Activated CD8-positive, alpha-beta memory T cell treated with anti-CD3 and anti-CD28 coated beads, Interleukin-2, amount 50 U/mL, for 1 hour (primary cell): ENCODE results near the gene COBLL1.
"Not testable (repeated sequence)": the region's sequence is repeated elsewhere in the genome, so short reads cannot be mapped to it uniquely, and the experiment has no call there.

Source experiments
- DNase-seq: peaks from one replicate; pipeline ENCODE4 v3.0.0-alpha.2; 2020; ENCODE audit errors: extremely low read depth

The COBLL1 gene

DNA sequence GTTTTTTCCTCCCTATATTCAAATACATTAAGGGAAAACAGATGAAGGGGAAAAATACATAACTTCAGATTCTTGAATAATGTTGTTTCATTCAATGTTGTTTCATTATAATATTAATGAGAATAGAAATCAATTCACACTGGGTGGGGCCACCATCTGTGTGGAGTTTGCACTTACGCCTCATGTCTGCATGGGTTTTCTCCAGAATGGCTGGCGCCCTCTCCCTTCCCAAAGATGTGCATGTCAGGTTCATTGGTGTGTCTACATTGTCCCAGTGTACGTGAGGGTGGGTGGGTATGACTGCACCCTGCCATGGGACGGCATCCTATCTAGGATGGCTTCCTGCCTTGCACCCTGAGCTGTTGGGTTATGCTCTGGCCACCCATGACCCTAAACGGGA lies 51.7 kb downstream of the COBLL1 start:
- DNase-seq: no peak

DNA sequence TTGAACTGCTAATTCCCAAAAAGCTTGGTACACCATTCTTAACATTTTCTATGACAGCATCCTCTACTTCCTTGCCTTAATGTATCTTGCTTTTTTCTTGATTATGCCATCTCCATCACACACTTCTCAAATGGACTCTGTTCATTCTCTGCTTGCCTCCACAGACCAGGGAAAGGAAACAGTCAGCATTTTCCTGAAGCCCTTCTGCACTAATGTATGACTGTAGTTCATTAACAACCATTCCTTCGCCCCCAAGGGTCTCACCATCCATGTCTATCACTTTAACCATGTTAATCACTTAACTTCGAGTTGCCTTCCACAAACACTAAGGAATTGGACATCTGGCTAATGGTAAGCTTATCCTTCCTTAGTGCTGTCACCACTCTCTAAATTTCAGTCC lies 54.8 kb downstream of the COBLL1 start:
- no peak for DNase-seq

DNA sequence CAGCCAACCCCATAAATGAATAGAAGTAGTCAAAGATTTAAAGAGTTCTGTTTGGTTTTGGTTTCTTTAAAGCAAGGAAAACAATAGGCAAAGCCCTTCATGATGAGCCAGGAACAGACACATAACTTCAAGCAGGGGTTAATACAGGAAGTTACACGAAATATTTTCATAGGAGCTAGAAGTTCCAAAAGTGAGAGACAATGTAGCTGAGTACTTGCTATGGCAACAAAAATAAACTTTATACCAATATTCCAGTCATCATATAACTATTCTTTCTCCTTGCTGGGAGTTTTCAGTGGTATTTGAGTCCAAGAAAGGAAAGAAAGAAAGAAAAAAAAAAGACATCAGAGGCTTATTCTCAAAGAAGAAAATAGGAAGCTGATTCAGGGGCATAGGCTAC lies 56.2 kb downstream of the COBLL1 start:
- DNase-seq: no peak

DNA sequence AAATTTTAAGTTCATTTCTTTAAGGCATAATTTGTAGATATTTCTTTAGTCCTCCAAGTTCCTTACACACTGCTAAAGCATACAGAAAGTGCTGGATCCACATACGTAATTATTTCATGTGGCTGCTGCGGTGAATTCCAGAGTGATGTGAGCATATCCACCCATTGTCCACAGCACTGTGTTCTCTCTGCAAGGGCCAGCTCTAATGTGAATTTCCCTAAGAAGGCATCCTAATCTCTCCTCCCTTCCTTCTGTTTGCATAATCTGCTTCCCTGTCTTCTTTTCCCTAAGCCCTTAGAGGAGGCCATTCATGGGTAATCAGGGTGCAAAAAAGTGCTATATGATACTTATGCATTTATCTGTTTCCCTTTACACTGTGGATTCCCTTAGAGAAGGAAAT lies 57.2 kb downstream of the COBLL1 start:
- no peak for DNase-seq

DNA sequence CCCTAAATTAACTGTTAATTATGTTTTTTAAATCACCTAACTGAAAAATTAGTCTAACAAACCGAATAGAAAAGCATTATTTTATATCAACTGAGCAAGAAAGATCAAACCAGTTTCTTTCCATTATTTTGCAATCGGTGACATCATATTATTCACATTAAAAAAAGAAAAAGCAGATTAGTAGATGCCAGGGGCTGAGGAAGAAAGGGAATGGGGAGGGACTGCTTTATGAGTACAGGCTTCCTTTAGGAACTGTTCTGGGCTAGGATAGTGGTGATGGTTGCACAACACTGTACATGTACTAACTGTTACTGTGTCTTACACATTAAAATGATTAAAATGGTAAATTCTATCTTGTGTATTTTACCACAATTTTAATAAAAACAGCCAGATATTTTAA lies 59.3 kb downstream of the COBLL1 start:
- no peak for DNase-seq

DNA sequence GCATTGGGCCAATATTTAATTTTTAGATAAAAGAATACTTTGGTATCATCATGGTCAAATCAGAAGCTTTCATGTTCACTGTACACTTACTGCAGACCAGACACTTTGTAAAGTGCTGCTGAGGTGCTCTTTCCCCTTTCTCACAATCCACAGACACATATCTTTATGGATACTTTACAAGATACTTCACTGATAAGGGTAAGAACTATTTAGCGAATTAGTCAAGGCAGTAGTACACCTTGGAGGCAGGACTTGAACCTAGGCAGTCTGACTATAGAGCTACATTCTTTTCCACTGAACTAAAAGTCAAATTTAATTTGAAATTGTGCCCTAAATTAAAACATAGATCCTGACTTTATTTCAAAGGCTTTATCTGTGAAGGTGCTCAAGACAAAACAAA lies 60.2 kb downstream of the COBLL1 start:
- DNase-seq: no peak

DNA sequence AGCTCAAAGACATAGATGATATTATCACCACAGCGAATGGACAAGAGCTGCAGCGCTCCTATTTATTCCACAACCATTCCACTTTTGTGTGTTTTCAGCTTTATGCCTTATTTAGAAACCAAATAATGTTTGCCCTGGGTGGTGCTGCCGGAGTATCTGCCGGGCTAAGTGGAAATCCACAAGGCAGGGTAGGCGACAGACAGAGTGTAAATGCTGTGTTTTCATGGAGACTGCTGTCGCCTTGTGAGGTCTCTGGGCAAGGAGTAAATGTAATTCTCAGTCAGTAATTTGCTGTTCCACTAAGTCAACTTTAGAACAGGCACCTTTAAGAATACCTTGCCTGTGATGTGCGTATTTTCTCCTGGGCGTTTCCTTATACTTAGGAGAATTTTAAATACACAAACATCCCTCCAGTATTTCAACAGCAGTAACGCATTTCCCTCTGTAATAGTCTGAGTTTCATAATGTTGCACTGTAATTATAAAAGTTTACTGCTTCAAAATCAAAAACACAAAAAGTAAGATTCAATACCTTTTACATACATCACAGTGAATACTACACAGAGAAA lies 60.9 kb downstream of the COBLL1 start:
- no peak for DNase-seq

DNA sequence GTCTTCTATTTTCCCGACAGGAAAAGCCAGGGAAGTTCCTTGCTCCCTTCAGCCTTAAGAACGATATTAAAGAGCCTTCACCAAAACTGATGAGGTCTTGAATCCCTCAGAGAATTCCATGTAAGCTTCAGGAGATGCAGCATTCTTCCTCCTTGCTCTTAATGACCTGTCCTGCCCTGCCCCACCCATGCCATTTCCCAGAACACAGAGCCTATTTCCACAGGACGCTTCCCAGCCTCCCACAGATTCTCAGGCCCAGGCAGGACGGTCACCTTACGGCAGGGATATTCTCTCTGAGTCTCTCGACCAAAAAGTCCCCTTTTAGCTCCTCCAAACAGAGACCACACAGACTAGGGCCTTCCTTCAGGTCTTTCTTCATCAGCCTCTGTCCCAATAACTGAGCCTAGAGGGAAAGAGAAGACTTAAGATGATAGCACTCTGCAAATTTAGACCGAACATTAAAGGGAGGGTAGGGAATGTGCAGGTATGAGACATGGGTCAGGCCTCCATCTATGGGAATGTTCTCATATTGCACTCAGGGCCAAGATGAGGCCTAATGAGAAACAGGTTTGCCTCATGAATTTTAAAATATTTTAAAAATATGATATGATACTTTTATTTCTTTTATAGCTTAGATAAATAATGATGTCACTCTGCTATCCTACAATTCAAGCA lies 62.1 kb downstream of the COBLL1 start:
- DNase-seq: no peak

DNA sequence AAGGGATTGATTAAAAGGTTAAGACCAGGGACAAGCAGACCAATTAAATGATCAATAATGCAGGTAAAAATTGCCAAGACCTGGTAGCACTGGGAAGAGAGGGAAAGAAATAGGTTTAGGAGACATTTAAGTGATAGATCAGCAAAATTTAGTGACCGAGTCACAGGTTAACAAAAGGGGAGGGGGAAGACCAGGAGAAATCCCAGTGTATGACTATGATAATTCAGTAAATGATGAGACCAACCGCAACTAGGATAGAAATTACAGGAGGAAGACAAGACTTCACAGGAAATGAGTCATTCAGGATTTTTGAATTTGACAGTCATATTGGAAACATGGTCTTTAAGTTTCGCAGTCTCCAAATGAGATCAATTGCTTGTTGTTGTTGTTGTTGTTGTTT lies 62.9 kb downstream of the COBLL1 start:
- no peak for DNase-seq

DNA sequence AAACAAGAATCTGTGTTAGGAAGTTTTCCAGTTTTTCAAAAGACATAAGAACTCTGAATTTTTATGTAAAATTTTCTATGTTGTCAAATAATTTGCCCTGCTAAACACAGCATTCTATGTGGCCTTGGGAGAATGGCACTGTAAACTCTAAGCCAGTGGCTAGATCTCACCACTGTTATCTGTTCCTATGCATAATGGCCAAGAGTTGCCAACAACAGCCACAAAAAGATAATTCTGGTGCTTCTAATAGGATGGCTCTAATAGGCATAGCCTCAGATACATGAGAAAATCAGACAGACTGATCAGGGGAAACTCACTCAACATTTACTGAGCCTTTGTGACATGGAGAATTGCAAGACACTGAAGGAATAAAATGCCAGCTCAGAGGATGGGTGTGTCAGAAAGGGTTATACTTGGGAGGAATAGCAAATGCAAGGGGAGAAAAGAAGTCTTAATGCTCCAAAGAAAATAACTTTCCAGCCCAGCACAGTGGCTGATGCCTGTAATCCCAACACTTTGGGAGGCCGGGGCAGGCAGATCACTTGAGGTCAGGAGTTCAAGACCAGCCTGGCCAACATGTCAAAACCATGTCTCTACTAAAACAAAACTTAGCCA lies 63.7 kb downstream of the COBLL1 start:
- no peak for DNase-seq

DNA sequence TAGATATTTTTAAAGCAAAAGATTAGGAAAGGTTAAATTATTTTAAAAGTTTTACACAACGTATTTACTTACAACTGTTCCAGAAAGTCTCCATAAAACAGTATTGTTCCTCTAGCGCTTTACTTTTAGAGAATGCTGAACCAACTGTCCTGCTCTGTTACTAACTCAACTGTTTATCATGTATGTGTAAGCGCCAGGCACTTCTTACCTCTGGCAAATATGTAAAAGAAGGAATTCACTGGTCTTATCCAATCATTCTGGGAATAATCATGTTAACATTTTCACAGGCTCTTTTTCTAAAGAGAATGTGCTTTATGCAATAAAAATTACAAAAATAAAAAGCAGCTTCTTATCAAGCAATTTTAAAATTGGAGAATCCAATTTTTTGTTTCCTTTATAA lies 68.0 kb downstream of the COBLL1 start:
- no peak for DNase-seq

DNA sequence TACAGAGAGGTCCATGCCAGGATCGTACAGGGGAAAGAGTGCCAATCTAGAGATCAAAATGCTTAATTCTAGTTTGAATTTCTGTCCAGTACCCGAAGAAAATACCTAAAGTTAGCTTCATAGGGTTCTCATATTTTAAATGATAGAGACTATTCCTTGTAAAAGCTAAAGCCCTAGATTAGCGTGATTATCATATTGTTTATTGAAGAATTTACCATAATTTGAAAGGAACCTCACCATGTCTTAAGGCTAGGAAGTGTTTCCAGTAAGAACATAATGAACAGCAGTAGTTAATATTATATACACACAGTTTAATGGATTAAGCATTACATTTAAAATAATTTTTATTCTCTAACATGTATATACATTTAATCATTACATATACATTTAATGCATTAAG lies 68.5 kb downstream of the COBLL1 start:
- DNase-seq: no peak

DNA sequence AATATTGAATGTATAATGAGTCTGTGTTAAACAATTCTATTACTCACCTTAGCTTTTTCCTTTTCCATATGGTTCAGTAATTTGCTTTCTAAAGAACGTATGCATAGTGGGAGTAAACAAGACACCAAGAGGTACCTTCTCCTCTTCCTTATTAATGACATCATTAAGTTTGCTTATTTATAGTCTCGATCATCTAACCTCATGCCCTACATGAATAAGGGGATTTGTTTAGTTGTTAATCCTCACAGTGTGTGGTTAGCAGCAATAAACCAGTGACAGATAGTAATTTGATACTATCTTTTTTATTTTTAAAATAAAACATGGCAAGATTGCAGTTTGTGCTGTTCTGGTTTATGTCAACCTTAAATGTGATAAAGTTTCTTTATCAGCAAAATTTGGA lies 69.7 kb downstream of the COBLL1 start:
- DNase-seq: no peak

DNA sequence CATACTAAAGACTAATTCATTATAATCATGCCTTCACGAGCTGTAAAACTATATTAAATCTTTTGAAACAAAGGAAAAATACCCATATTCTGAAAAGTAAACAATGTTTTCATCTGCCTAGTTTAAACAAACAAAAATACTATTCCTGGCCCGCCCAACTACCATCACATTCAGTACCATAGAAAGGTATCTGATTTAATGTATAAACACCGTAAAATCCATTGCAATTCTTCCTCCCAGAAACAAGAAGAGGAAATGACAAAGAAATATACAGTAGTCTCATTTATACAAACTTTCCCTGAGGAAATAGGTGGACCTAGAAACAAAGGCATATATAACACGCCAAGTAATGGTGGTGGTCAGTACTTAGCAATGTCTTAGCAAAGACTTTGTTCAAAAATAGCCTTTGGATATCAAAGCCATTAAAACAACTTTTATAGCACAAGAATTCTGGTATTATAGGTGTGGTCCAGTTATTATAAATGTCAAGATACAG lies 71.2 kb downstream of the COBLL1 start:
- no peak for DNase-seq

DNA sequence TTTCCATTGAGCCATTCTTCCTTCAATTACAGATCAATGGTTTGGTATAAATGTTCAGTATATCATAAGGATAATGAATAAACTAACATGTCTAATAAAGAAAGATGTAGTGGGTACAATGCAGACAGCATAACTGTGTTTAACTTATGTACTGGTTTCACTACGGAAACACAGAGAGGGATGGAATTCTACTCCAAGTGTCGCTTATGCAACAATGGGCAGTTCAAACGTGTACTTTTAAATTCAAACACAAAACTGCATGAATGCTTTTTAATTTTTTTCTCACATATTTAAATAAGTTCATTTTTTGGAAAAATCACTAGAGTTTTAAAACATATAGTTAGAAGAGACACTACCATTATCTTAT lies 74.7 kb downstream of the COBLL1 start:
- DNase-seq: no peak

DNA sequence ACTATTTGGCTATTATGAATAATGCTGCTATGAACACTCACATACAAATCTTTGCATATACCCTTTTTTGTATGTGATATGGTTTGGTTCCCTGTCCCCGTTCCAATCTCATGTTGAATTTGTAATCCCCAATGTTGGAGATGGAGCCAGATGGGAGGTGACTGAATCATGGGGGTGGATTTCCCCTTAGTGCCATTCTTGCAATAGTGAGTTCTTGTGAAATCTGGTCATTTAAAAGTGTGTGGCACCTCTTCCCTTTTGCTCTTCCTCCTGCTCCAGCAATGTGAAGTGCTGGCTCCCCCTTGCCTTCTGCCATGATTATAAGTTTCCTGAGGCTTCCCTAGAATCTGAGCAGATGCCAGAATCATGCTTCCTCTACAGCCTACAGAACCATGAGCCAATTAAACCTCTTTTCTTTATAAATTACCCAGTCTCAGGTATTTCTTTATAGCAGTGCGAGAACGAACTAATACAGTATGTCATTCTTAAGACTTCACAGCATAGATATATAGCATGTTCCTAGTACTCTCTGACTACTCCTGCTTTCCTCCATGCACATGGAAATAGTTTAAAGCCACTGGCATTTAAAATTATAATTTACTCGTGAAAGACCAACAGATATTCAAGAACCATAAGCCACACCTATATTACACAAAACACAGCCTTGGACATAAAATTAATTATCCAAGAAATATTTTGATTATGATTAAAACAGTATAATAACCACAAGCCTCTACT lies 75.2 kb downstream of the COBLL1 start:
- no peak for DNase-seq

DNA sequence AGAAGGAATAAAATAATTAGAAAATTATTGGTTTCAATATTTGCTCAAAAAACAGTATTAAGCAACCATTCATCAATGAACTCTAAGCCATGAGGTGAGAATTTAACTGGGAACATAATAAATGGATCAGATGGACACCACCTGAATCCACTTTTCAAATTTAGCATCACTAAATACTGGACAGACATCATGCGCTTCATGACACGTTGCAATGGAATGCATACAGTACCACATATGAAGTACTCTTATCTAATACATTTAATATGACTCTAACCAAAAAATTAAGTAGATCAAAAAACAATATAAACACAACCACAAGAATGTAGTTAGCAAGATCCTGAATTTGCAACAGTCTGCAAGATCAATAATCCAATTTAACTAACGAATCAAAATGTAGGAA lies 76.6 kb downstream of the COBLL1 start:
- DNase-seq: no peak

DNA sequence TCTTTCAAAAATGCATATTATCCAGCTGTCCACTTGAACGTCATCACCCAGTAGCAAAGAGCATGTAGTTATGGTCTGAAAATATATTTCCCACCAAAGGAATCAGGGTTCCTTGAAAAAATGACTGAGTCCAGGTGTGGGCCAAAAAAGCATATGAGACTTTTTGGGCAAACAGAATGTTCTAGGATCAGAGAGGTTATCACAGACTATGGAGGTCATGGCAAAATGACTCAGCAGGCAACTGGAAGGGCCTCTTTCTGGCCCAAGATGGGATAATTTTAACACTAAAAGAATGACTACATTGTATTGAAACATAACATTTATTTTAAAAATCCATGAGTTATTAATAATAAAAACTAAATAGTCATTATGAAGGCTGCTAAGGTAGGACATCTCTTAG lies 77.1 kb downstream of the COBLL1 start:
- no peak for DNase-seq

DNA sequence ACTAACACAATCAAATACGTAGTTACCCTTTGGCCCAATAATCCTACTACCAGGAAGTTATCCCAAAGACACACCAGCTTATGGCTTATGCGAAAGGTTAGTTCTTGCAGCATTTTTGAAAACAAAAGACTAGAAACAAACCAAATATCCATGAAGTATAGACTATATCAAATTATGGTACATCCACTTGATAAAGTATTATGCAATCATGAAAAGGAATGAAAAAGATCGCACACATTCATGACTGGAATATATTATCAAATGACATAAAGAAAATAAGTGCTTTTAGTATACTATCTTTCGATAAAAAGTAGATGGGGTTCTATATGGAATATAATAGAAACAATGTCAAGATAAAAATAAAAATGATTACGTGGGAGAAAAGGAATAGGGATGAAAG lies 78.2 kb downstream of the COBLL1 start:
- DNase-seq: no peak

DNA sequence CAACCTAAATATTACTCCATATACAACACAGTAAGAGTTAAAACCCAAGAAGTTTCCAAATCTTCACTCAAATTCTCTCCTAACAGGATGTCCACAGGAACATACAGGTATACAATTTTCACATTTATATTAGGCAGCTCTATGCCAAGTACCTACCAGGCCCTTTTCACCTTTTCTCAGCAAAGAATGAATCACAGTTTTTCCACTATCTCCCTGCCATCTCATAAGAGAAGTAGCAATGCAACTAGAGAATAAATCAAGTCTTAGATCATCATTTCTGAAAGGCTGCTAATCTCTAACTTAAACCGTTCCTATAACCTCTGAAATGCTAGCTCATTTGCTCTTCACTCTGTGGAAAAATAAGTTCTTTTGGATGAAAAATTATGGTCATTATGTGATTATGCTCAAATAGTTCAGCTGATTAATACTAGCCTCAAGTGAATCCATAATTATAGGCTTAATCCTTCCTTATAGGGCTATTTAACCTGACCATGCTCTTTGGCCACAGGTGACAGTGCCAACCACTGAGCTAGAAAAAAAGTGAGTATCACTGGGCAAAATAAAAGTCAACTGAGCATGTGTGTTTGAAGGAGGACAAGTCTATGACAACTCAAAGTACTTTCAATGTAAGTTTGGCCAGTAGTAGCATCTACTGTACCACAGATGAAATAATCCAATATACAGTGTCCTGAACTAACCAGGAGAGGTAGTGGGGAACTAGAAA lies 79.7 kb downstream of the COBLL1 start:
- no peak for DNase-seq

DNA sequence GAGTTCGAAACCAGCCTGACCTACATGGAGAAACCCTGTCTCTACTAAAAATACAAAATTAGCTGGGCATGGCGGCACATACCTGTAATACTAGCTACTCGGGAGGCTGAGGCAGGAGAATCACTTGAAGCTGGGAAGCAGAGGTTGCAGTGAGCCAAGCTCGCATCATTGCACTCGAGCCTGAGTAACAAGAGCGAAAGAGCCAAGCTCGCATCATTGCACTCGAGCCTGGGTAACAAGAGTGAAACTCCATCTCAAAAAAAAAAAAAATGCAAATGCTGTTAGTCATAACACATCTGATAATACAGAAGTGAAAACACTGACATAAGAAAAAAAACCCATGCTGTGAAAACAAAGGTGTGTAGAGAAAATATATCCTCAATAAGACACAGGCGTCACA lies 80.4 kb downstream of the COBLL1 start:
- not testable (repeated sequence) for DNase-seq

DNA sequence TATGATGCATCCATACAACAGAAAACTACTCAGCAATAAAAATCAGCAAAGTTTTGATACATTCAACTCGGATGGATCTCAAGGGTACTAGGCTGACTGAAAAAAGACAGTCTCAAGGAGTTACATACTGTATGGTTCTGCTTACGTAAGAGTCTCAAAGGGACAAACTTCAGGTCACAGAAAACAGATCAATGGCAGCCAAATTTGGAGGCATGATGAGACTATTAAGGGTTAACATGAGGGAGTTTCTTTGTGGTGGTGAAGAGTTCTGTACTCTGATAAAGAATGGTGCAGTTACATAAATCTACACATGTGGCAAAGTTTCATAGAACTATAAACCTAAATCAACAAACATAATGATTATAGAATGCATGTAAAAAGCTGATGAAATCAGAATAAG lies 81.4 kb downstream of the COBLL1 start:
- no peak for DNase-seq
